ENCODE measurements around the gene ZBTB12. TPM values are rescaled to one million over a fixed set of nuclear protein-coding genes. Genes with fewer than 3 reads are reported as not detected.
"Not testable (repeated sequence)": the region's sequence is repeated elsewhere in the genome, so short reads cannot be mapped to it uniquely, and the experiment has no call there.

The ZBTB12 gene
- total RNA-seq, 2 donors from 2014 or later, result 0.88 to 1.9 TPM

DNA sequence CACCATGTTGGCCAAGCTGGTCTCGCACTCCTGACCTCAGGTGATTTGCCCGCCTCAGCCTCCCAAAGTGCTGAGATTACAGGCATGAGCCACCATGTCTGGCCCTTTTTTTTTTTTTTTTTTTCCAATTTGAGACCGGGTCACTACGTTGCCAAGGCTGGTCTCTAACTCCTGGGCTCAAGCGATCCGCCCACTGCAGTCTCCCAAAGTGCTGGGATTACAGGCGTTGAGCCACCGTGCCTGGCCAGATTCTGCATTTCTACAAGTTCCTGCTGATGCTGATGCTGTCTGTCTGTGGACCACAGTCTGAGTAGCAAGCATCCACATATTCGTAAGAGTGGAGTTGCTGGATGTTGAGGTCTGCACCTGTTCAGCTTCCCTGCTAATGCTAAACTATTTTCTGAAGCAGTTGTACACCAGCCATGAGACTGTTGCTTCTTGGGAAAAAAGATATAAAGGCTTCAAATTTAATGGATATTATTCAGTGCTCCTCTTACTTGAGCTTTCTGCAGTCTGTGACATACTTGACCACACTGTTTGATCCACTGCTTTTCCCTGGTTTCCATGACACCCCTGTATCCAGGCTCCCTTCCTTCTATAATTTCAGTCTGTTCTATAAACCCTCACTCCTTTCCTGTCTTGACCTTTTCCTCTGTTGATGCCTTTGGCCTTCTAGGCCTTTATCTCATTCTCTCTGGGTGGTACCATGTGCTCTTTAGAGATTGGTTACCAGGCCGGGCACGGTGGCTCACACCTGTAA lies 10.1 kb upstream of the ZBTB12 start:
- DNase-seq, result no peak
- Mint-ChIP-seq H3K4me3 (peak overlapping the region in 1 of 2 donors; percentile 22), H3K27ac (no peak overlapping the region), H3K4me1 (ENCODE audit: low read depth) (peaks cover 31% of the 10 kb centered on the region), H3K36me3 (ENCODE audit: insufficient read depth in 2 of 2) (no peaks in the 10 kb centered on the region), H3K27me3 (ENCODE audit: low read depth) (peaks cover 9% of the 10 kb centered on the region), H3K9me3 (no peaks in the 10 kb centered on the region)
- no peak for ATAC-seq (replicated peaks in 1 of 2)

DNA sequence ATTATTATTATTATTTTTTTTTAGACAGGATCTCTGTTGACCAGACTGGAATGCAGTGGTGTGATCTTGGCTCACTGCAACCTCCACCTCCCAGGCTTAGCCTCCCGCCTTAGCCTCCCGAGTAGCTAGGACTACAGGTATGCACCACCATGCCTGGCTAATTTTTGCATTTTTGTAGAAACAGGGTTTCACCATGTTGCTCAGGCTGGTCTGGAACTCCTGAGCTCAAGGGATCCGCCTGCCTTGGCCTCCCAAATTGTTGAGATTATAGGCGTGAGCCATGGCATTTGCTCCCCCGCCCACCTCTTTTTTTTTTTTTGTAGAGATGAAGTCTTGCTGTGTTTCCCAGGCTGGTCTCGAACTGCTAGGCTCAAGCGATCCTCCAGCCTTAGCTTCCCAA lies 7.4 kb upstream of the ZBTB12 start:
- H3K36me3 Mint-ChIP-seq (ENCODE audit: insufficient read depth in 2 of 2); H3K9me3 Mint-ChIP-seq; H3K27me3 Mint-ChIP-seq (ENCODE audit: low read depth); DNase-seq; H3K4me3 Mint-ChIP-seq; H3K27ac Mint-ChIP-seq; ATAC-seq (replicated peaks in 1 of 2): not testable (repeated sequence)
- H3K4me1 Mint-ChIP-seq (ENCODE audit: low read depth), result peaks cover 31% of the 10 kb centered on the region

DNA sequence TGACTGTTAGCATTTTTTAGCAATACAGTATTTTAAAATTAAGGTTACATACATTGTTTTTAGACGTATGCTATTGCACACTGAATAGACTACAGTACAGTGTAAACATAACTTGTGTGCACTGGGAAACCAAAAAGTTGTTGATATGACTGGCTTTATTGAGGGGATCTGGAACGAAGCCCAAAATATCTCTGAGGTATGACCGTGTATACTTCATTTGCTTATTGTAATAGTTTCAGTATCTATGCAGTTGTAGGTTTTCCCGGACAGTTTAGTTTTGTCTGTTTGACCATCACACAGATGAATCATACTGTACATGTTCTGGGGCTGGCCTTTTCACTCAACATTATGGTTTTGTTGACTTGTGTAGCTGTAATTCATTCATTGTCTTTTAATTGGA lies 6.9 kb upstream of the ZBTB12 start:
- H3K4me1 Mint-ChIP-seq (ENCODE audit: low read depth), result peaks cover 31% of the 10 kb centered on the region
- no peaks in the 10 kb centered on the region for H3K9me3 Mint-ChIP-seq
- no peak for DNase-seq
- ATAC-seq (replicated peaks in 1 of 2), result peak; percentile 83 to 87
- H3K36me3 Mint-ChIP-seq (ENCODE audit: insufficient read depth in 2 of 2), result no peaks in the 10 kb centered on the region
- peak overlapping the region in 1 of 2 donors; percentile 62 for H3K4me3 Mint-ChIP-seq
- peaks cover 9% of the 10 kb centered on the region for H3K27me3 Mint-ChIP-seq (ENCODE audit: low read depth)
- H3K27ac Mint-ChIP-seq, result peak overlapping the region; percentile 73

DNA sequence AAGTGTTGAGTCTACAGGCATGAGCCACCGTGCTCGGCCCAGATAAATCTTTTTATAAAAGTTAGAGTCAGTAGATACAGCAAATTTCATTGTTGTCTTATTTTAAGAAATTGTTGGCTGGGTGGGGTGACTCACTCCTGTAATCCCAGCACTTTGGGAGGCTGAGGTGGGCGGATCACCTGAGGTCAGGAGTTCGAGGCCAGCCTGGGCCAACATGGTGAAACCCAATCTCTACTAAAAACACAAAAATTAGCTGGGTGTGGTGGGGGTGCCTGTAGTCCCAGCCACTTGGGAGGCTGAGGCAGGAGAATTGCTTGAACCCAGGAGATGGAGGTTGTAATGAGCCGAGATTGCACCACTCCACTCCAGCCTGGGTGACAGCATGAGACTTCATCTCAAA lies 6.4 kb upstream of the ZBTB12 start:
- H3K4me1 Mint-ChIP-seq (ENCODE audit: low read depth), result peaks cover 31% of the 10 kb centered on the region
- not testable (repeated sequence) for ATAC-seq (replicated peaks in 1 of 2); H3K36me3 Mint-ChIP-seq (ENCODE audit: insufficient read depth in 2 of 2); H3K9me3 Mint-ChIP-seq; H3K27me3 Mint-ChIP-seq (ENCODE audit: low read depth); DNase-seq
- peak overlapping the region in 1 of 2 donors; percentile 55 for H3K4me3 Mint-ChIP-seq
- H3K27ac Mint-ChIP-seq, result peak overlapping the region; percentile 73

DNA sequence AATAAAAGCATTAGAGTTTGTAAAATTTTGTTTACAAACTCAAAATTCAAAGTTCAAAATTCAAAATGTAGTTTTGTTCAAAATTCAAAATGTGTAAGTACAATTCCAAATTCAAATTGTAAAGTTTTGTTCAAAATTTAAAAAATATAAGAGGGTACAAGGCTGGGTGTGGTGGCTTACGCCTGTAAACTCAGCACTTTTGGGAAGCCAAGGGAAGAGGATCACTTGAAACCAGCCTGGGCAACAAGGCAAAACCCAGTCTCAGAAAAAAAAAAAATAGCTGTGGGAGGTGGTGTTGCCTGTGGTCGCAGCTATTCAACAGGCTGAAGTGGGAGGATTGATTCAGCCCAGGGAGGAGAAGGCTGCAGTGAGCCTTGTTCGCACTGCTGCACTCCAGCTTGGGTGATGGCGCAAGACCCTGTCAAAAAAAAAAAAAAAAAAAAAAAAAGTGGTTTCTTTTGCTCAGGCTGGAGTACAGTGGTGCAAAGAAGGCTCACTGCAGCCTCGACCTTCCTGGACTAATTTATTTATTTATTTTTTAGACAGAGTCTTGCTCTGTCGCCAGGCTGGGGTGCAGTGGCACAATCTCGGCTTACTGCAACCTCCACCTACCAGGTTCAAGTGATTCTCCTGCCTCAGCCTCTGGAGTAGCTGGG lies 5.4 kb upstream of the ZBTB12 start:
- H3K27me3 Mint-ChIP-seq (ENCODE audit: low read depth), result peaks cover 9% of the 10 kb centered on the region
- H3K9me3 Mint-ChIP-seq, result no peaks in the 10 kb centered on the region
- no peak overlapping the region for H3K27ac Mint-ChIP-seq
- ATAC-seq (replicated peaks in 1 of 2), result peak; percentile 21 to 27
- peaks cover 38% of the 10 kb centered on the region for H3K4me1 Mint-ChIP-seq (ENCODE audit: low read depth)
- H3K4me3 Mint-ChIP-seq, result no peak overlapping the region
- H3K36me3 Mint-ChIP-seq (ENCODE audit: insufficient read depth in 2 of 2), result no peaks in the 10 kb centered on the region
- no peak for DNase-seq

DNA sequence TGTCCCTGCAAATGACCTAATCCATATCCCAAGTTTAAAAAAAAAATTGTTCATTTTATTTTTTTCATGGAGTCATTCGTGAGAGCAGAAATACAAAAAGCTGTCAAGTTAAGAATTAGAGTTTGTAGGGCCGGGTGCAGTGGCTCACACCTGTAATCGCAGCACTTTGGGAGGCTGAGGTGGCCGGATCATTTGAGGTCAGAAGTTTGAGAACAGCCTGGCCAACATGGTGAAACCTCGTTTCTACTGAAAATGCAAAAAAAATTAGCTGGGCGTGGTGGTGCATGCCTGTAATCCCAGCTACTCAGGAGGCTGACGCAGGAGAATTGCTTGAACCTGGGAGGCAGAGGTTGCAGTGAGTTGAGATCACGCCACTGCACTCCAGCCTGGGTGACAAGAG lies 4.8 kb upstream of the ZBTB12 start:
- ATAC-seq (replicated peaks in 1 of 2); H3K4me3 Mint-ChIP-seq; H3K27me3 Mint-ChIP-seq (ENCODE audit: low read depth); H3K36me3 Mint-ChIP-seq (ENCODE audit: insufficient read depth in 2 of 2); DNase-seq; H3K9me3 Mint-ChIP-seq; H3K27ac Mint-ChIP-seq: not testable (repeated sequence)
- peaks cover 33% of the 10 kb centered on the region for H3K4me1 Mint-ChIP-seq (ENCODE audit: low read depth)

DNA sequence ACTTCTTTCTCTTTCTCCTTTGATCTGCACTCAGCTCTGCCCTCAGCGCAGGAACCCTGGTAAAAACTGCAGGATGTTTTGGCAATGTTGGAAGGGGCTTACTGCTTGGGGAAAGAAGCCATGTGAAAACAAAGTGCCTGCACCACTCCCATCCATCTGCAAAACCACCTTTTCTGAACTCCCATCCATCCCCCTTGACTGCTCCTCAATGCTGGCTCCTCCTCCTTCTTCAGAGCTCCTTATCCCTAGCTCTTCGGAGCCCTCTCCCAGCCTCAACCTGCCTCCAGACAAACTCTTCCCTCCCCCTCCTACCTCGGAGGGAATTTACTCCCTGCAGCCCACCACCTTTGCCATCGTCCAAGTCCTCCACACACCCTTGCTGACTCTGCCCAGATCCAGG lies 4.2 kb upstream of the ZBTB12 start:
- no peaks in the 10 kb centered on the region for H3K9me3 Mint-ChIP-seq
- peaks cover 9% of the 10 kb centered on the region for H3K27me3 Mint-ChIP-seq (ENCODE audit: low read depth)
- DNase-seq, result no peak
- H3K4me1 Mint-ChIP-seq (ENCODE audit: low read depth), result peaks cover 27% of the 10 kb centered on the region
- H3K4me3 Mint-ChIP-seq, result no peak overlapping the region
- H3K27ac Mint-ChIP-seq, result no peak overlapping the region
- ATAC-seq (replicated peaks in 1 of 2), result no peak
- no peaks in the 10 kb centered on the region for H3K36me3 Mint-ChIP-seq (ENCODE audit: insufficient read depth in 2 of 2)

DNA sequence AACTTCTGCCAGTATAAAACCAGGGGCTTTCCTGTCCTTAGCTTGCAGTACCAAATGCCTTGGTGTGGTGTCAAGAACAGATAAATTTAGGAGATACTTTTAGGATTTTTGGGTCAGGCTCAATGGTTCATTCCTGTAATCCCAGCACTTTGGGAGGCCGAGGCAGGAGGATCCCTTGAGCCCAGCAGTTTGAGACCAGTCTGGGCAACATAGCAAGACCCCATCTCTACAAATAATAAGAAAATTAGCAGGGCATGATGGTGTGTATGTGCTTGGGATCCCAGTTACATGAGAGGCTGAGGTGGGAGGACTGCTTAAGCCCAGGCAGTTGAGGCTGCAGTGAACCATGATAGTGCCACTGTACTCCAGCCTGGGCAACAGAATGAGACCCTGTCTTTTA lies 3.2 kb upstream of the ZBTB12 start:
- Mint-ChIP-seq H3K9me3 (no peaks in the 10 kb centered on the region), H3K27me3 (ENCODE audit: low read depth) (peaks cover 9% of the 10 kb centered on the region), H3K4me3 (no peak overlapping the region), H3K27ac (no peak overlapping the region), H3K4me1 (ENCODE audit: low read depth) (peaks cover 20% of the 10 kb centered on the region), H3K36me3 (ENCODE audit: insufficient read depth in 2 of 2) (no peaks in the 10 kb centered on the region)
- ATAC-seq (replicated peaks in 1 of 2) (no peak), DNase-seq (no peak)

DNA sequence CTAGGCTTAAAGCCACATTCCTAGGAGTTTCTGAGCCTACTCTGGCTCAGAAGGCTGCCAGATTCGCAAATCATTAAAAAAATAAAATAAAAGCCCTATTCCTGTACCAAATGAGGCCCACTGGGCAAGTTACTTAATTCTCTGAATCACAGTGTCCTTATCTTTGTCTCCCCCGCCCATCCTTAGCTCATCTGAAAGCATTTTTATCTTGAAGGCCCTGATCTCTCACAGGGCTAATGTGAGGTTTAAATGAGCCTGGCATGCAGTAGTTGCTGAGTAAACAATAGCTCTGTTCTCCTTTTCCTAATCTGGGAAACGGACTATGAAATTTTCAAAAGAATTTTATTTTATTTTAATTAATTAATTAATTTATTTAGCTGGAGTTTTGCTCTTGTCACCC lies 2.1 kb upstream of the ZBTB12 start:
- H3K4me3 Mint-ChIP-seq, result no peak overlapping the region
- no peak overlapping the region for H3K27ac Mint-ChIP-seq
- ATAC-seq (replicated peaks in 1 of 2) (no peak), DNase-seq (no peak)
- no peaks in the 10 kb centered on the region for H3K36me3 Mint-ChIP-seq (ENCODE audit: insufficient read depth in 2 of 2)
- peaks cover 27% of the 10 kb centered on the region for H3K4me1 Mint-ChIP-seq (ENCODE audit: low read depth)
- H3K27me3 Mint-ChIP-seq (ENCODE audit: low read depth), result peaks cover 9% of the 10 kb centered on the region
- H3K9me3 Mint-ChIP-seq, result no peaks in the 10 kb centered on the region

DNA sequence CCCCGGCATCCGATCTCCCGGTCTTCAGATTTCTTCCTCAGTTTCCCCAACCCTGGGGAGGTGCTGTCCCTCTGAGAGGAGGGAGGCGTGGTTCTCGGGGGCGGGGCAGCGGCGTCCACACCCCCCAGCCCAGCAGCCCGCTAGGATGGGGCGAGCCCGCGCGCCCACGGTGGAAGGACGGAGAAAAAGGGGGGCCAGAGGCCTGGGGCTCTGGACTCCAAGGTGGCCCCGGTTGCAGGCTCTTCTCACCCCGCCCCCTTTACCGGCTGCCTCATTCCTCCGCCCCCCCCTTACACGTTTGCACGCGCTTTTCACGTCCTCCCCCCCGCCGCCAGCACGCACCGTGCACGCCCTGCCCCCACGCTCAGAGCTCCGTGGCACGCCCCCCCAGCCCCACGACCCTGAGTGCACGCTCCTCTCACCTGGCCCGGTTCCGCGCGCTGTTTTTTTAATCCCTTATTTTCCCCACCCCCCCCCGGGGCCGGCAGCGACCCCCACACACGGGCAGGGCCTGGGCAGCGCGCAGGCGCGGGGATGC lies 402 bp downstream of the ZBTB12 start:
- peaks cover 7% of the 10 kb centered on the region for H3K27me3 Mint-ChIP-seq (ENCODE audit: low read depth)
- ATAC-seq (replicated peaks in 1 of 2) (peak; percentile 18 to 19), DNase-seq (peak; percentile 59 to 70)
- H3K36me3 Mint-ChIP-seq (ENCODE audit: insufficient read depth in 2 of 2), result peaks cover 0 to 1% of the 10 kb centered on the region in 2 donors
- H3K9me3 Mint-ChIP-seq, result no peaks in the 10 kb centered on the region
- H3K4me1 Mint-ChIP-seq (ENCODE audit: low read depth), result peaks cover 35% of the 10 kb centered on the region
- peak overlapping the region; percentile 74 to 78 for H3K4me3 Mint-ChIP-seq
- no peak overlapping the region for H3K27ac Mint-ChIP-seq

DNA sequence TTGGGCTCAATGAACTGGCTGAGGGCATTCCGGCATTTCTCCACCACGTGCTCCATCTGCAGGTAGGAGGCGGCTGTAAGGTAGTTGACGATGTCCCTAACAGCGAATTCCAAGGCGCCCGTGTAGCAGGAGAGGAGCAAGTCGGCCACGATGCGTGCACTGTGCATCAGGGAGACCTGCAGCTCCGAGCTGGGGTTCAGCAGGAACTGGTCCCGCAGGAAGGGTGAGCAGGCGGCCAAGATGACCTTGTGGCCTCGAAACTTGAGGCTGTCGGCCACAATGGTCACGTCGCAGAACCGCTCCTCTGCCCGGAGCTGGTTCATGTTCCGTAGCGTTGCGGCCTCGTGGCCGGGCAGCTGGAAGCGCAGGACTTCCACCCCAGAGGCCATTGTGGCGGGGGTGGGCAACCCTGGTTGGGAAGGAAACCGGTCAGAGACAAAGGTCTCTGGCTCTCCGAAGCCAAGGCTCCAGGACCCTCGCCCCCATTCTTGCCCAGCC lies 920 bp downstream of the ZBTB12 start:
- Mint-ChIP-seq H3K36me3 (ENCODE audit: insufficient read depth in 2 of 2) (peaks cover 0 to 1% of the 10 kb centered on the region in 2 donors), H3K27ac (no peak overlapping the region)

DNA sequence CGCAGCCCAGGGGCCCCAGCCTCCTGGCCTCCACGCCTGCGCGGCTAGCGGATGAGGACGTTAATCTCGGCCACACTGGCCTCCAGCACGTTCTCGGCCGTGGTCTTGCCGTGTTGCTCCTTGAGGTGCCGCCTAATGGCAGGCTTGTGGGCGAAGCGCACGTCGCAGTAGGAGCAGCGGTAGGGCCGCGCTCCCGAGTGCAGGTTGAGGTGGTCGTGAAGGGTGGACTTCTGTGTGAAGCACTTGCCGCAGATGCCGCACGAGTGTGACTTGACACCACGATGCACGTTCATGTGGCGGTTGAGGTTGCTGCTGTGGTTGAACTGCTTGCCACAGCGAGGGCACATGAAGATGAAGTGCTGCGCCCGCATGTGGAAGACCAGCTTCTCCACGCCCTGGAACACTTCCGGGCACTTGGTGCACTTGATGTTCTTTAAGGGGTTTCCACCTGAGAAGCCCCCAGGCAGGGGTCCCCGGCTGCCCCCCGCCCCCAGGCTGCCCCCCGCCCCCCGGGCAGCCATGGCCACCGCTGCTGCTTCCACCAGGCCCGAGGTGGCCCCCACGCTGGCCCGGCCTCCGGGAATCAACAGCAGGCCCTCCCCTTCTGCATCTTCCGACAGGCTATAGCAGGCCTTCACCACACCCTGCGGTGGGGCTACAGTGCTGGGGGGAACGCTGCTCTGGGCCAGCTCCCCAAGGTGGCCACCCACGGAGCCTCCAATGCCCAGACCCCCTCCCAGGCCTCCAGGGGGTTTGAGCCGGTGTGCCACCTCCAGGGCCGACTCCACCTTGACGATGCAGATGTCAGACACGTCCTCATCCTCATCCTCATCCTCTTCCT lies 1.8 kb downstream of the ZBTB12 start:
- Mint-ChIP-seq H3K4me1 (ENCODE audit: low read depth) (peaks cover 43% of the 10 kb centered on the region), H3K9me3 (no peaks in the 10 kb centered on the region), H3K27ac (no peak overlapping the region), H3K27me3 (ENCODE audit: low read depth) (no peaks in the 10 kb centered on the region), H3K4me3 (peak overlapping the region; percentile 39 to 78), H3K36me3 (ENCODE audit: insufficient read depth in 2 of 2) (peaks cover 0 to 4% of the 10 kb centered on the region in 2 donors)
- DNase-seq, result no peak
- no peak for ATAC-seq (replicated peaks in 1 of 2)

More for the DNA sequence above, 920 bp downstream of the ZBTB12 start:
- Mint-ChIP-seq H3K4me3 (peak overlapping the region; percentile 74 to 78), H3K9me3 (no peaks in the 10 kb centered on the region), H3K4me1 (ENCODE audit: low read depth) (peaks cover 40% of the 10 kb centered on the region), H3K27me3 (ENCODE audit: low read depth) (peaks cover 1% of the 10 kb centered on the region)
- DNase-seq (no peak), ATAC-seq (replicated peaks in 1 of 2) (no peak)

DNA sequence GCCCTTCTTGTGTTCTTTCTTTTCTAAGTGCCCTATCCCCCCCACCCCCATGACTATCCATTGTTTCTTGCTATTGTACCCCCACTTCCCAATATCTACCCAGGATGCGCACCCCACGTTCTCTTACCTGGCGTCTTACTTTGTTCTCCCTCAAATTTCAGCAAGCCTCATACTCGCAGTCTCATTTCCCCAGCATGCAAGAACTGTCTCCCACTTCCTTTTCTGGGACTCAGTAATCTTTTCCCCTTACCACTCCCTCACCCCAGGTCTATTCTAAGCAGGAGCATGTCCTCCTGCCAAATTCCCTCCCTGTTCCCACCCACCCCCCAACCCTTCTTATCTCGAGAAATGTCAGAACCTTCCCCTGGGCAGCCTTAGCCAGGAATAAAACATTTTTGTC lies 2.7 kb downstream of the ZBTB12 start:
- ATAC-seq (replicated peaks in 1 of 2) (no peak), DNase-seq (no peak)
- Mint-ChIP-seq H3K27ac (peak overlapping the region; percentile 4), H3K36me3 (ENCODE audit: insufficient read depth in 2 of 2) (peaks cover 0 to 6% of the 10 kb centered on the region in 2 donors), H3K4me3 (peak overlapping the region; percentile 54 to 74), H3K27me3 (ENCODE audit: low read depth) (no peaks in the 10 kb centered on the region), H3K4me1 (ENCODE audit: low read depth) (peaks cover 43% of the 10 kb centered on the region), H3K9me3 (no peaks in the 10 kb centered on the region)

Measured in activated T-cell treated with anti-CD3 and anti-CD28 coated beads, Interleukin-2, amount 50 U/mL, for 72 hours (primary cell).